ENCODE data around the gene HACD2.

Gene HACD2

DNA sequence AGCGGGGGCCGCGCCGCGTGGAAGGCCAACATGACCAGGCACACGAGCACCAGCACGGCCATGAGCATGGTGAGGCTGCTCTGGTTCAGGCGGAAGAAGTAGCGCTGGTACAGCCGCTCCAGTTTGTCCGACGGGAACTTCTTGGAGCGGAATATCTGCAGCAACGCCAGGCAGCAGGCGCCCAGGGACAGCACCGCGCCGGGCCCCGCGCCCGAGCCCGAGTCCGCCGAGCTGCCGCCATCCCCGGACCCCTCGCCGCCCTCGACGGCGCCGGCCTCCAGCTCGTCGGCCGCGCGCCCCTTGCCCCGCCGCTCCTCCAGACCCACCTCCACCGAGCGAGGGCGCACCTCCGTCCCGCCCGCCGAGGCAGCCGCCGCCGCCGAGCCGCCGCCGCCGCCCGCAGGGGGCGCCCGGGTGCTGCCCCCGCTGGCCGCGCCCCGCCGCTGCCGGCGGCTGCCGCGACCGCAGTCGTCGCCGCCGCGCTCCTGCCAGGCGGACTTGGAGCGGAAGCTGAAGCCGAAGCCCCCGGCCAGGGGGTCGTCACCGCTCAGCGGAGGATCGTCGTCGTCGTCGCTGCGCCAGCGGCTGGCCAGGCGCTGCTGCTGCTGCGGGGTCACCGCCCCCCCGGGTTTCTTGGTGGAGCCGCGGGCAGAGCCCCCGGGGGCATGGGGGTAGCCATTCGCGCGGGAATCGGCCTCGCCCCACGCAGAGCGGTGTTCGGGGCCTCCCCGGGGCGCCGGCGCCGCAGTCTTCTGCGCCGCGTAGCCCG lies 136.9 kb downstream of the HACD2 start:
- no peaks in the 10 kb centered on the region for H3K36me3 ChIP-seq (ENCODE audit: insufficient read depth, low read length)
- H2AFZ ChIP-seq (ENCODE audit: low read length): no peak overlapping the region
- H3K4me2 ChIP-seq (ENCODE audit: low read depth, low read length, poor library complexity, severe bottlenecking): no peak overlapping the region
- H3K4me1 ChIP-seq (ENCODE audit: insufficient read depth, low read length, poor library complexity, severe bottlenecking): no peaks in the 10 kb centered on the region
- H3K9me3 ChIP-seq (ENCODE audit: insufficient read depth, low read depth, low read length): no peaks in the 10 kb centered on the region
- H3K9me2 ChIP-seq (replicated peaks; ENCODE audit: low read depth, low read length): no peaks in the 10 kb centered on the region
- no peak overlapping the region for H3K4me3 ChIP-seq (ENCODE audit: low read length, poor library complexity, severe bottlenecking)
- H3F3A ChIP-seq (ENCODE audit: low read depth): no peaks in the 10 kb centered on the region
- TF ChIP-seq, protein P1, sequence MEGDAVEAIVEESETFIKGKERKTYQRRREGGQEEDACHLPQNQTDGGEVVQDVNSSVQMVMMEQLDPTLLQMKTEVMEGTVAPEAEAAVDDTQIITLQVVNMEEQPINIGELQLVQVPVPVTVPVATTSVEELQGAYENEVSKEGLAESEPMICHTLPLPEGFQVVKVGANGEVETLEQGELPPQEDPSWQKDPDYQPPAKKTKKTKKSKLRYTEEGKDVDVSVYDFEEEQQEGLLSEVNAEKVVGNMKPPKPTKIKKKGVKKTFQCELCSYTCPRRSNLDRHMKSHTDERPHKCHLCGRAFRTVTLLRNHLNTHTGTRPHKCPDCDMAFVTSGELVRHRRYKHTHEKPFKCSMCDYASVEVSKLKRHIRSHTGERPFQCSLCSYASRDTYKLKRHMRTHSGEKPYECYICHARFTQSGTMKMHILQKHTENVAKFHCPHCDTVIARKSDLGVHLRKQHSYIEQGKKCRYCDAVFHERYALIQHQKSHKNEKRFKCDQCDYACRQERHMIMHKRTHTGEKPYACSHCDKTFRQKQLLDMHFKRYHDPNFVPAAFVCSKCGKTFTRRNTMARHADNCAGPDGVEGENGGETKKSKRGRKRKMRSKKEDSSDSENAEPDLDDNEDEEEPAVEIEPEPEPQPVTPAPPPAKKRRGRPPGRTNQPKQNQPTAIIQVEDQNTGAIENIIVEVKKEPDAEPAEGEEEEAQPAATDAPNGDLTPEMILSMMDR (conservative IDR thresholded peaks at IDR 0.05; ENCODE audit: low read length): no peak
- no peak for TF ChIP-seq EZH2phosphoT487 (IDR thresholded peaks at IDR 0.05; ENCODE audit: borderline replicate concordance)
- H3K9ac ChIP-seq (ENCODE audit: low read depth, low read length, poor library complexity, severe bottlenecking): no peak overlapping the region
- no peaks in the 10 kb centered on the region for H4K20me1 ChIP-seq (ENCODE audit: insufficient read depth, low read length, poor library complexity, severe bottlenecking)
- H3K27me3 ChIP-seq (ENCODE audit: insufficient read depth, low read length, poor library complexity, severe bottlenecking): no peaks in the 10 kb centered on the region
- no peaks in the 10 kb centered on the region for H3K79me2 ChIP-seq (ENCODE audit: insufficient read depth, low read length)

DNA sequence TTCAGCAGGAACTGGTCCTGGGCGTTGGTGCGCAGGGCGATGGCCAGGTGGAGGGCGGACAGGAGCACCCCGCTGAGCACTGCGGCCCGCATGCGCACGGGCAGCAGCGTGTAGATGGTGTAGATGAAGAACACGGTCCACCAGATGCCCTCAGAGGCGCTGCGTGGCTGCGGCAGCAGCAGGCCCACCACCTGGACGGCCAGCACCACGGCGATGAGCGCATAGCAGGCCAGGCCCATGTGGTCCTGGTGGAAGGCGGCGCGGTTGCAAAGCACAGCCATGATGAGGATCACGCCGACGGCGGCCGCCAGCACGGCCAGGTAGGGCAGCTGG lies 137.5 kb downstream of the HACD2 start:
- no peaks in the 10 kb centered on the region for H4K20me1 ChIP-seq (ENCODE audit: insufficient read depth, low read length, poor library complexity, severe bottlenecking)
- no peak overlapping the region for H3K4me3 ChIP-seq (ENCODE audit: low read length, poor library complexity, severe bottlenecking)
- H3K4me2 ChIP-seq (ENCODE audit: low read depth, low read length, poor library complexity, severe bottlenecking): no peak overlapping the region
- H3K4me1 ChIP-seq (ENCODE audit: insufficient read depth, low read length, poor library complexity, severe bottlenecking): no peaks in the 10 kb centered on the region
- no peaks in the 10 kb centered on the region for H3K79me2 ChIP-seq (ENCODE audit: insufficient read depth, low read length)
- no peak overlapping the region for H3K9ac ChIP-seq (ENCODE audit: low read depth, low read length, poor library complexity, severe bottlenecking)
- no peak overlapping the region for H2AFZ ChIP-seq (ENCODE audit: low read length)
- H3K9me2 ChIP-seq (replicated peaks; ENCODE audit: low read depth, low read length): no peaks in the 10 kb centered on the region
- TF ChIP-seq, protein P1 (conservative IDR thresholded peaks at IDR 0.05; ENCODE audit: low read length): no peak
- no peak for TF ChIP-seq EZH2phosphoT487 (IDR thresholded peaks at IDR 0.05; ENCODE audit: borderline replicate concordance)
- no peaks in the 10 kb centered on the region for H3K9me3 ChIP-seq (ENCODE audit: insufficient read depth, low read depth, low read length)
- no peaks in the 10 kb centered on the region for H3F3A ChIP-seq (ENCODE audit: low read depth)
- H3K36me3 ChIP-seq (ENCODE audit: insufficient read depth, low read length): no peaks in the 10 kb centered on the region
- no peaks in the 10 kb centered on the region for H3K27me3 ChIP-seq (ENCODE audit: insufficient read depth, low read length, poor library complexity, severe bottlenecking)

DNA sequence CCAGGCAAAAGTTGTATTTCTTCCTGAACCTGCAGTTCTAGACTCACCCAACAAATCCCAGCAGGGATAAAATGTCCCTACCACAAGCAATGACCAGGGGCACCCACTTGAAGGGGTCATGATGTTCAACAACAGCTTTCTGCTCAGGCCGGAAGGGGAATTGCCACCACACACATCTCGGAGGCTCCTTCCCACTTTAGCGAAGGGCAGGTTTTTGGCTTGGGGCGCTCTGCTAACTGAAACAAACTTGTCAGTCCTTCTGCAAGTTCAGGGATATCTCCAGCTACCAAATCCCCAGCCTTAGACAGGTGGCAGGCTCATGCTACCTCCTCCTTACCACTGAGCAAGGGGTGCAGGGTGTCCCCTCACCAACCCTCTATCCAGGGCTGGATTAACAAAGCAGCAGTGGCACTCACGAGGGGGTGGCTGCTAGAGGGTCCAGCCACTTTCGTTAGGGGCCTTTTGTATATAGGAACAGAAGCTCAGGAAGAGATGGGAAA lies 138.2 kb downstream of the HACD2 start:
- no peaks in the 10 kb centered on the region for H3K4me1 ChIP-seq (ENCODE audit: insufficient read depth, low read length, poor library complexity, severe bottlenecking)
- no peak overlapping the region for H2AFZ ChIP-seq (ENCODE audit: low read length)
- no peak overlapping the region for H3K4me2 ChIP-seq (ENCODE audit: low read depth, low read length, poor library complexity, severe bottlenecking)
- no peaks in the 10 kb centered on the region for H3K36me3 ChIP-seq (ENCODE audit: insufficient read depth, low read length)
- no peak overlapping the region for H3K4me3 ChIP-seq (ENCODE audit: low read length, poor library complexity, severe bottlenecking)
- no peaks in the 10 kb centered on the region for H4K20me1 ChIP-seq (ENCODE audit: insufficient read depth, low read length, poor library complexity, severe bottlenecking)
- no peaks in the 10 kb centered on the region for H3K9me3 ChIP-seq (ENCODE audit: insufficient read depth, low read depth, low read length)
- no peaks in the 10 kb centered on the region for H3K27me3 ChIP-seq (ENCODE audit: insufficient read depth, low read length, poor library complexity, severe bottlenecking)
- no peaks in the 10 kb centered on the region for H3K9me2 ChIP-seq (replicated peaks; ENCODE audit: low read depth, low read length)
- H3K79me2 ChIP-seq (ENCODE audit: insufficient read depth, low read length): no peaks in the 10 kb centered on the region
- no peaks in the 10 kb centered on the region for H3F3A ChIP-seq (ENCODE audit: low read depth)
- H3K9ac ChIP-seq (ENCODE audit: low read depth, low read length, poor library complexity, severe bottlenecking): no peak overlapping the region
- TF ChIP-seq EZH2phosphoT487 (IDR thresholded peaks at IDR 0.05; ENCODE audit: borderline replicate concordance): no peak
- TF ChIP-seq, protein P1 (conservative IDR thresholded peaks at IDR 0.05; ENCODE audit: low read length): no peak
